NCI-H460 (cell line): ENCODE data around the gene PODXL2. TPM values are rescaled to one million over a fixed set of nuclear protein-coding genes. Genes with fewer than 3 reads are reported as not detected.
"Not testable (repeated sequence)": the region's sequence is repeated elsewhere in the genome, so short reads cannot be mapped to it uniquely, and the experiment has no call there.

Source experiments
- DNase-seq: peaks from one replicate; pipeline ENCODE4 v3.0.0-alpha.2; 2016; ENCODE audit warnings: low read depth; ENCODE audit errors: extremely low read depth
- total RNA-seq: library from RNA; depleted of rRNA; stranded (reverse); fragments of >200 nt; shearing (Covaris generic); gene quantifications from 2 replicates; pipeline ENCODE4 v1.2.3, GENCODE V29; 2014

PODXL2 gene
- total RNA-seq, 1 experiment from 2014 or later = 20.8 TPM

DNA sequence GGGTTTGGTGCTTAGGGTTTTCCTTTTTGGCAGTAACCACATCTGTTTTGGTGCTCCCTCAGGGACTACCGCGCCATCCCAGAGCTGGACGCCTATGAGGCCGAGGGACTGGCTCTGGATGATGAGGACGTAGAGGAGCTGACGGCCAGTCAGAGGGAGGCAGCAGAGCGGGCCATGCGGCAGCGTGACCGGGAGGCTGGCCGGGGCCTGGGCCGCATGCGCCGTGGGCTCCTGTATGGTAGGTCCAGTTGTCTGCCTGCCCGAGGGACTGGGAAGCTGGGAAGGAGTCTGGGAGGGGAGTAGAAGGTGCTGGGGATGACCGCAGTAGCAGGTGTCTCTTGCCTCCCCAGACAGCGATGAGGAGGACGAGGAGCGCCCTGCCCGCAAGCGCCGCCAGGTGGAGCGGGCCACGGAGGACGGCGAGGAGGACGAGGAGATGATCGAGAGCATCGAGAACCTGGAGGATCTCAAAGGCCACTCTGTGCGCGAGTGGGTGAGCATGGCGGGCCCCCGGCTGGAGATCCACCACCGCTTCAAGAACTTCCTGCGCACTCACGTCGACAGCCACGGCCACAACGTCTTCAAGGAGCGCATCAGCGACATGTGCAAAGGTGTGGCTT, 24.3 kb upstream of the PODXL2 start:
- DNase-seq = no peak

DNA sequence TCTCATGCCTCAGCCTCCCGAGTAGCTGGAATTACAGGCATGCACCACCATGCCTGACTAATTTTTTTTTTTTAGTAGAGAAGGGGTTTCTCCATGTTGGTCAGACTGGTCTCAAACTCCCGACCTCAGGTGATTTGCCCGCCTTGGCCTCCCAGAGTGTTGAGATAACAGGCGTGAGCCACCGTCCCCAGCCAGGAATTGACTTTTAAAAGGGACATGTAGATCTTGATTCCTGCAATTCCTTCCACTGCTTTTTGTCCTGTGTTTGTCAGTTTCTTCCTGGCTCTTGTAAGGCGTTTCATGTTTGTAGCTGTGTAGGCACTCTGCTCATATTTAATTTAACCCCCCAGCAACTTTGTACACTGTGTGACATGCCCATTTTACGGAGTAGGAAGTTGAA, 23.4 kb upstream of the PODXL2 start:
- DNase-seq = not testable (repeated sequence)

DNA sequence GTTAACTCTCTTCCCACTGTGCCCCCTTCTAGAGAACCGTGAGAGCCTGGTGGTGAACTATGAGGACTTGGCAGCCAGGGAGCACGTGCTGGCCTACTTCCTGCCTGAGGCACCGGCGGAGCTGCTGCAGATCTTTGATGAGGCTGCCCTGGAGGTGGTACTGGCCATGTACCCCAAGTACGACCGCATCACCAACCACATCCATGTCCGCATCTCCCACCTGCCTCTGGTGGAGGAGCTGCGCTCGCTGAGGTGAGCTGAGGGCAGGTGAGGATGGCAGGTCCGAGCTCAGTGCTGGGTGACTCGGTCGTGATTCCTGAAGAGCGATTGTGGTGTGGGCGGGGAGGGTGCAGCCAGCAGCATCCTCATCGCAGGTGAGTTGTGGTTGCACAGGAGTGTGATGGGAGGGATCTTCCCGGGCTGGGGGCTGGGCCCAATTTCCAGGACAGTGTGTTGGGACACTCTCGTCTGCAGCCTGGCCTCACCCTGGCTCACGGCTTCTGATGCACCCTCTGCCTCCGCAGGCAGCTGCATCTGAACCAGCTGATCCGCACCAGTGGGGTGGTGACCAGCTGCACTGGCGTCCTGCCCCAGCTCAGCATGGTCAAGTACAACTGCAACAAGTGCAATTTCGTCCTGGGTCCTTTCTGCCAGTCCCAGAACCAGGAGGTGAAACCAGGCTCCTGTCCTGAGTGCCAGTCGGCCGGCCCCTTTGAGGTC, 22.7 kb upstream of the PODXL2 start:
- no peak for DNase-seq

DNA sequence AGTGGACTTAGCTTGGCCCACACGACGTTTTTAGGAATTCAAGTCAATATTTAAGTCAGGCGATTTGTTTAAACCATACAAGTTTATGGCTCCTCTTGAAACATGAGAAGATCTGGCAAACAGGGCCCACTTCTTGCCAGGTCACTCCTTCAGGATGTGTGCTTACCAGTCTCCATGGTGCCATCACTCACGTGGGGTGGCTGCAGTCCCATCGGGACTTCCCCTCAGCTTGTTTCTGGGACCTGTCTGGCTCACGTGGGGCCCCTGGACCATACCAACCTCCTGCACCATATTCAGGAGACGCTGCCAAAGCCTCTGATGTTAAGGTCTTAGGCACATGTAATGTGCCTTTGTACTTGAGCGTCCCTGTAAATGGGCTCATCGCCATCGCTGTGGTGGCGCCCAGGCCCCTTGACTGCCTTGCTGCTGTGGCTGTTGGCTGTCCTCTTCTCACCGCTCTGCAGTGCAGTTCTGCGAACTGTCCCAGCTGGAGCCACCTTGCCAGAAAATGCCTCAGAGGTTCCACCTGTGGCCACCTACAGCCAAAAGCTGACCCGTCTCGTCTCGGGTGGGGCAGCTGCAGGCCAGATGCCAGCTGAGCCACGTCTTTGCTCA, 21.9 kb upstream of the PODXL2 start:
- DNase-seq = no peak

DNA sequence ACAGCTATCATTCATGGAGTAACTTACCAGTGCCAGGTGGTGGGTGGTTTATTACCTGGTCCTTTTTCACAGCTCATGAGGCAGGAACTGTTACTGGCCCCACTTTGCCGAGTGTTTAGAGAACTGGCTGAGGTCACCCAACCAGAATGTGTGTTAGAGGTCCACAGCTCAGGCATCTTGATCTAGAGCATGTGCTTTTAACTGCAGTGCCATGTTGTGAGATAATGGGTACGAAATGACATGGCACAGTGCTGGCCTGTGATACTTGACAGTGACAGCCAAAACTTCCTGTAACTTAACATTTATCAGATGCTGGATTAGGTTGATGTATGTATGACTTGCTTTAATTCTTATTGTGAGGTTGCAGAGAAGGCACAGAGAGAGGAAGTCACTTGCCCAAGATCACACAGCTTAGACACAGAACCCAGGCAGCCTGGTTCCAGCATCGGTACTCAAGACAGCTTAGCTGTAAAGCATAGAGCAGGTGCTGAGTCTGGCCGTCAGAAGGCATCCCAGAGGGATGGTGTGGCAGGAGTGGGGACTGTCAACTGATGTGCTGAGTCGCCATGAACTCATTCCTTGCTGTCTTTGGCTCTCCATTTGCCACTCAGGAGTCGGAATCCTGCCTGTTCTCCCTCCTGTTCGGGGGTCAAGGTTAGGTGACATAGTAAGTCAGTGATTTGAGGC, 21.2 kb upstream of the PODXL2 start:
- no peak for DNase-seq

DNA sequence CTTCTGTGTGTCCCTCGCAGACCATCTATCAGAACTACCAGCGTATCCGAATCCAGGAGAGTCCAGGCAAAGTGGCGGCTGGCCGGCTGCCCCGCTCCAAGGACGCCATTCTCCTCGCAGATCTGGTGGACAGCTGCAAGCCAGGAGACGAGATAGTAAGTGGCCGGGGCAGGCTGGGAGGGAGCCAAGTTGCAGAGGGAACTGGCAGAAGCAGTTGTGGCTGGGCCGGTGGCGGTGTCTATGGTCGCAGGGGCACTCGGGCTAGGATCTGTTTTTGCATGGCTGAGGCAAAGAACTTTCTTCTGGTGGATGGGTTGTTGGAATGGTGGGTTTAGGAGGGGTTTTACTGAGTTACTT, 20.6 kb upstream of the PODXL2 start:
- DNase-seq = no peak

DNA sequence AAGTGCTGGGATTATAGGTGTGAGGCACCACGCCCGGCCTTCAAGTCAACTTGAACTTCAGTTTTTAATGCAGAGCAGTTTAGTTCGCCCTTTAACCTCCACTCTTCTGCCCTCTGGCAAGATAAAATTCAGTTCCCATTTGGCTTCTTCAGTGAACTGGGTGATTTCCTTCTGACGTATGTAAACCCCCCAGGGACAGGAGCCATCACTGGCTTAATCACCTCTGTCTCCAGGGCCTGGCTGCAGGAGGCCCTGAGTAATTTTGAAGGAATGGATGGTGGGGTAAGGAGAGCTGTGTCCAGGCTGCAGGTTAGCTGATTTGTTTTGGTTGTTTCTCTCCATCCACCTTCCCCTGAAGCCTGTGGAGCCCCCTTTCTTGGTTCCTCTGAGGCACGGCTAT, 18.9 kb upstream of the PODXL2 start:
- DNase-seq = no peak

DNA sequence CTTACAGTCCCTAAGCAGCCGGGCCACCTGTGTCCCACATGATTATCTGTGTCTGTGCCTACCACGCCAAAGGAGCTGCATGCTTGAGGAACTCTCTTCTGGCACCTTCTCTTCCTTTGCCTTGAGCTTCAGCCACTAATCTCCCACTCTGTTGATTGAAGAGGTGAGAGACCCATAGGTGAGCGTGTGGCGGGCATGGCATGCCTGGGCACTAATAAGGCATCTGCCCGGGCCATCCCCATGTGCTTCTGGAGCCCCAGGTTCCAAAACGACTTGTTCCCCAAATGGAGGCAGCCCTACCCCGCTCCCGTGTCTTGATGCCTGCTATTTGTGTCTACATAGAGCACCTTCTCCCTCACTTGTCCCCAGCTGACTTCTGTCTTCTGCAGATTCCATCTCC, 17.7 kb upstream of the PODXL2 start:
- no peak for DNase-seq

DNA sequence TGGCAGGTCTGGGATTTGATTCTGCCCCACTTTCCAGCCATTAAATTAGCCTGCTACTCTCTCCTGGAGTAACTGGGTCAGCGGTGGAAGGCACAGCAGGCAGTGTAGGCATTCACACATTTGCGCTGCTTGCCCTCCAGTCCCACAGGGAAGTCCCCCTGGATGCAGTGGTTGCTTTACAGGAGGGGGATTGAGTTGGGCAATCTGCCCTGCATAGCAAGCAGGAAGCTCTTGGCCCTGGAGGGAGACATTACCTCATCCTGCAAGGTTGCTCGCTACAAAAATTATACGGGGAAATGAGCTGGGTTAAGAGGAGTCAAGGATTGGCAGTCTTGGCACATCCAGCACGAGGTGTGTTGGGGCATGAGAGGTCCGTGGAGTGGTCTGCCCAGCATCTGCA, 16.0 kb upstream of the PODXL2 start:
- DNase-seq = no peak

DNA sequence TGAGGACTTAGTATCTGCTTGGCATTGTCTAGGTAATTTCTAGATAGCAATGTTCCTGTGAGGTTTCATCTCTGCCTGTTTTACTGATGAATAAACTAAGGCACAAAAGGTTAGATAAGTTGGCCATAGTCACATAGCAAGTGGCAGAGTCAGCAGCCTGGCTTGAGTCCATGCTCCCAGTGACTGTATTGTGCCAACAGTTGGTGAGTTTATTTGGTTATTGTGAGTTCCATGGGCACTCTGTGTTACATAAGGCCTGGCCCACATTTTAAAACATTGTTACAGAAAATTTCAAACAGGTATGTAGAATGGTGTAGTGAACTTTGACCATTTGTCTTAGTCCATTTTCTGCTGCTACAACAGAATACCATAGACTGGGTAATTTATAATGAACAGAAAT, 15.6 kb upstream of the PODXL2 start:
- DNase-seq = no peak

DNA sequence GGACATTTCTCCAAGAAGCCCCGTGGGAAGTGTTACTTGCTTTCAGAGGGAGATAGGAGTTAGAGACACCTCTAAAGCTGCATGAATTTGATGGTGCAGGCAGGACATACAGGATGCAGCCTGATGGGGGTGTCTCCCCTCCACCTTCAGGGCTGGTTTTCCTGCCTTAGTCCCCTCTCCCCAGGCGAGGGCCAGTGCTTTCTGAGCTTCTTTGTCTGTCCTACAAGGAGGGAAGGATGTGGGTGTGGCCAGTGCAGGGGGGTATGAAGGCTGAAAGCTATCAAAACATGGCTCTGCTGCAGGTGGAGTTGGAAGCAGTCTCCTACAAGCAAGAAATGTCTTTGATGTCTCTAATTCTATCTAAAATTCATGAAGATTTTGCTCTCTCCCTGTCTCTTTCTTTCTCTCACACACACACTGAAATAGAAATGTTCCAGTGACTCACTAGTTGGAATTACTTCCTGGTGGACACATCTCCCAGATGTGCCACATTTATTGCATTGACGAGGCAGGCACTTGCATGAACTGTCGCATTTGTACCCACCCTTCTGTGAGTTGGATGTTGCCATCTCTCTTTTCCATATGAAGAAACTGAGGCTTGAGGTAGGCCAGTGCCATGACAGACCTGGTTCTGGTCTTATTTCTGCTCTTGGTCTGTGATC, 13.9 kb upstream of the PODXL2 start:
- no peak for DNase-seq

DNA sequence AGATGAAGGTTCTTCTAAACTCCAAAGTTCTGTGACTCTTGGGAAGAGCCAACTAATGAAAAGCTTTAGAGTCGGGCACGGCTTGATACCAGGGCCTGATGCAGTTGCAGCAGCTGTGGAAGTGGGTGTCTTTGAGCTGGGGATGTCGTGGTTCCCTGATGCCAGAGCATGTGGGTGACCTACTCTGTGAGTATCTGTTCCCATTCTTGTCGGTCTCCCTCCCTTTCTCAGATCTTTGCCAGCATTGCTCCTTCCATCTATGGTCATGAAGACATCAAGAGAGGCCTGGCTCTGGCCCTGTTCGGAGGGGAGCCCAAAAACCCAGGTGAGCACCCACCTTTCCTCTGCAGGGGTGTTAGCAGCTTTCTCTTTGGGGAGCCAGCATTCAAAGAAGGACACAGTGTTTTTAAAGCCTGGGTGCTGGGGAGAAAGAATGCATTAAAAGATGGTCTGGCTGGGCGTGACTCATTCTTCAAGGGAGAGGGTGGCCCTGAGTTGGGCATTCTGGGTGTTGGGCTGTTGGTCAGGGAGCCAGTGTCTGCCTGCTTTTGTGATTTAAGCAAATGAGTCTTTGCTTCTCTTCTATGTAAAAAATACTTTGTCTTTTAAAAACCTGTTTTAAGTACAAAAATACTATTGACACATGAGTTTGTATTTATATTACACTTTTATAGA, 13.2 kb upstream of the PODXL2 start:
- no peak for DNase-seq

DNA sequence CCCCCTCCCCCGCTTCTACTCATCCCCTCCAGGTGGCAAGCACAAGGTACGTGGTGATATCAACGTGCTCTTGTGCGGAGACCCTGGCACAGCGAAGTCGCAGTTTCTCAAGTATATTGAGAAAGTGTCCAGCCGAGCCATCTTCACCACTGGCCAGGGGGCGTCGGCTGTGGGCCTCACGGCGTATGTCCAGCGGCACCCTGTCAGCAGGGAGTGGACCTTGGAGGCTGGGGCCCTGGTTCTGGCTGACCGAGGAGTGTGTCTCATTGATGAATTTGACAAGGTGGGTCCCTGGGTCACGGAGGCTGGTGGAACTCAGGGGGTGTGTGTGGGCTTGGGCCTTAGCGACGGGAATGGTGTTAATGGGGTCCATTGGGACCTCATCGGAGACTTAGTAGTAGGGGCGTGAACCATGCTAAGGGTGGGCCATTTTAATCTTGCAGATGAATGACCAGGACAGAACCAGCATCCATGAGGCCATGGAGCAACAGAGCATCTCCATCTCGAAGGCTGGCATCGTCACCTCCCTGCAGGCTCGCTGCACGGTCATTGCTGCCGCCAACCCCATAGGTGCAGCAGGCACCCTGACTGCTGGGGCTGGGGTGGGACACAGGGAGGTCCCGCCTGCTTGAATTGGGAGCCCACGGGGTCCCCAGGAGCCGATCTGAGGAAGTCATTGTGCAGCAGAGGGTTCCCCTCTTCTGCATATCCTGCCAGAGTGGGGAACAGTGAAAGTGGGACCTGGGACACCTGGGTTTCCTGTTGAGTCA, 12.0 kb upstream of the PODXL2 start:
- DNase-seq = no peak

DNA sequence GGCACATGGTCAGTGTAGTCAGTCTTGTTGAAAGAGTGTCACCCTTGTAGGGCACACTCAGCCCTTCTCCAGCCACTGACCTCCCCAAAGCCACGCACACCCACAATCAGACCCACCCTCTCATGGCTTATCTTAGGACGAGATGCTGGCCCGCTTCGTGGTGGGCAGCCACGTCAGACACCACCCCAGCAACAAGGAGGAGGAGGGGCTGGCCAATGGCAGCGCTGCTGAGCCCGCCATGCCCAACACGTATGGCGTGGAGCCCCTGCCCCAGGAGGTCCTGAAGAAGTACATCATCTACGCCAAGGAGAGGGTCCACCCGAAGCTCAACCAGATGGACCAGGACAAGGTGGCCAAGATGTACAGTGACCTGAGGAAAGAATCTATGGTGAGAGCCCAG, 10.1 kb upstream of the PODXL2 start:
- no peak for DNase-seq

DNA sequence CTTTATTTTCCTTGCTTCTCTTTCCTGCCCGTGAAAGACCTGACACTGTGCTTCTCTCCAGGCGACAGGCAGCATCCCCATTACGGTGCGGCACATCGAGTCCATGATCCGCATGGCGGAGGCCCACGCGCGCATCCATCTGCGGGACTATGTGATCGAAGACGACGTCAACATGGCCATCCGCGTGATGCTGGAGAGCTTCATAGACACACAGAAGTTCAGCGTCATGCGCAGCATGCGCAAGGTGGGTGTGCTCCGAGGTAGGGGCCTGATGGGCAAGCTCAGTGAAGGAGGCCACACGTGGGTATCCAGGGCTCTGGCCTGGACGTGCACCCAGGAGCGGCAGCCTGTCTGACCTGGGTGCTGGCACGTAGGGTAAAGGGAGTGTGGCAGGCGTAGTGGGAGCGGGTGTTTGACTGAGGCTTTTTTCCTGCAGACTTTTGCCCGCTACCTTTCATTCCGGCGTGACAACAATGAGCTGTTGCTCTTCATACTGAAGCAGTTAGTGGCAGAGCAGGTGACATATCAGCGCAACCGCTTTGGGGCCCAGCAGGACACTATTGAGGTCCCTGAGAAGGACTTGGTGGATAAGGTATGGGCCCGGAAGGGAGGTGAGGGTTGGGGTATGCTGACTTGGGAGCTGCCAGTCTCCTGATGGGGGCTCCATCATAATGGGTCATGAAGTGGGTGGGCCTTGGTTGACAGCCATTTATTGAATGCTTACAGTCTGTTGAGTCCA, 8.2 kb upstream of the PODXL2 start:
- DNase-seq = no peak

DNA sequence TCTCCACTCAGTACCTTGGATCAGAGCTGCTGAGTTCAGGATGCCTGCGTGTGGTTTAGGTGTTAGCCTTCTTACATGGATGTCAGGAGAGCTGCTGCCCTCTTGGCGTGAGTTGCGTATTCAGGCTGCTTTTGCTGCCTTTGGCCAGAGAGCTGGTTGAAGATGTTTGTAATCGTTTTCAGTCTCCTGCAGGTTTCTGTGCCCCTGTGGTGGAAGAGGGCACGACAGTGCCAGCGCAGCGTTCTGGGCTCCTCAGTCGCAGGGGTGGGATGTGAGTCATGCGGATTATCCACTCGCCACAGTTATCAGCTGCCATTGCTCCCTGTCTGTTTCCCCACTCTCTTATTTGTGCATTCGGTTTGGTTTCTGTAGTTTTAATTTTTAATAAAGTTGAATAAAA, 7.0 kb upstream of the PODXL2 start:
- DNase-seq = no peak

DNA sequence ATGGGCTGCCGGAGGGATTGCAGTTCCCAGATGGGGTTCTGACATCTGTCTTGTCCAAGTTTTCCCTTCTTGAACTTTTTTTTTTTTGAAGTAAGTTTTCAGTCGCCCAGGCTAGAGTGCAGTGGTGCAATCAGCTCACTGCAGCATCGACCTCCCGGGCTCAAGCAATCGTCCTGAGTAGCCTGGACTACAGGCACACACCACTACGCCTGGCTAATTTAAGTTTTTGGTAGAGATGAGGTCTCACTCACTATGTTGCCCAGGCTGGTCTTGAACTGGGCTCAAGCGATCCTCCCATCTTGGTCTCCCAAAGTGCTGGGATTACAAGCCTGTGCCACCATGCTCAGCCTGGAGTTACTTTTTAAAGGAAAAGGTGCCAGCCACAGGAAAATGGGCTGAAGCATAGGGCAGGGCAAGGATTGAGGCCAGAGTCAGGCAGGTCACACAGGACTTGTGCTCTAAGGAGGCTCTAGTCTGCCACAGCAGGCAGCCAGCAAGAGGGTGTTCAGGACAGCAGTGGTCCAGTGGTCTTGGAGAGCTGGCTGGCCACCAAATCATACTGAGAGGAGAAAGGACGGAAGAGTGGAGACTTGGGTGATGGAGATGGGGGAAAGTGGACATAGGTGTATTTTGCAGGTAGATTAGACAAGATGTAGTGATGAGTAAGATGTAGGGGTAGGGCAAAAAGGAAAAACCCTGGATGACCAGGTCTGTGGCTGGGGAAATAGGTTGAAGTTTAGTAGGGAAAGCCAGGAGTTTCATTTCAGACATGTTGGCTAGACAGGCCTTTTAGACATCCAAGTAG, 6.0 kb upstream of the PODXL2 start:
- DNase-seq = no peak

DNA sequence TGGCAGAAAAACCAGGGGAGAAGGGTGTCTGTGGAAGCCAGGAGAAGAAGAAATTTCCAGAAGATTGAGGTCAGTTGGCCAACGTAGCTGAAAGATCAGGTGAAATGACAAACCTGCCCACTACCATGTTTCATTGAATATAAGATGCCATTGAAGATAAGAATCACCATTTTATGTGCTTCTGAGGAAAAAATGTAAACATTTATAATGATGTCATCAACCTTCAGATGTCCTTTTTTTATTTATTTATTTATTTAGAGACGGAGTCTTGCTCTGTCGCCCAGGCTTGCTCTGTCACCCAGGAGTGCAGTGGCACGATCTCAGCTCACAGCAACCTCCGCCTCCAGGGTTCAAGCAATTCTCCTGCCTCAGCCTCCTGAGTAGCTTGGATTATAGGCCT, 4.9 kb upstream of the PODXL2 start:
- DNase-seq = no peak
